Astrocyte of the spinal cord (primary cell): ENCODE data around the gene TBCD.

Experiments
- DNase-seq: peaks from one replicate; pipeline ENCODE4 v3.0.0; 2011; ENCODE audit warnings: low read depth, low spot score
- H3K4me3 ChIP-seq: 2 replicates; pipeline ENCODE4 v1.5.1; 2011; ENCODE audit warnings: low read depth, mild to moderate bottlenecking, low read length, moderate library complexity
- in situ Hi-C: cut with HindIII; loops from 2 replicates; pipeline ENCODE4 v1.10.0; 2017; ENCODE audit warnings: low sequenced_read_pairs
- TF ChIP-seq, protein P1 (sequence below): IDR thresholded peaks from 2 replicates; pipeline ENCODE4 v1.5.1; 2012; ENCODE audit warnings: low read depth, mild to moderate bottlenecking, low read length, inconsistent platforms

TBCD gene

GRCh38 chr17:82804442-82805191, 52.8 kb downstream of the TBCD start:
- in situ Hi-C loops, result no loop called here
- DNase-seq, result peak; percentile 39
- TF ChIP-seq, protein P1, sequence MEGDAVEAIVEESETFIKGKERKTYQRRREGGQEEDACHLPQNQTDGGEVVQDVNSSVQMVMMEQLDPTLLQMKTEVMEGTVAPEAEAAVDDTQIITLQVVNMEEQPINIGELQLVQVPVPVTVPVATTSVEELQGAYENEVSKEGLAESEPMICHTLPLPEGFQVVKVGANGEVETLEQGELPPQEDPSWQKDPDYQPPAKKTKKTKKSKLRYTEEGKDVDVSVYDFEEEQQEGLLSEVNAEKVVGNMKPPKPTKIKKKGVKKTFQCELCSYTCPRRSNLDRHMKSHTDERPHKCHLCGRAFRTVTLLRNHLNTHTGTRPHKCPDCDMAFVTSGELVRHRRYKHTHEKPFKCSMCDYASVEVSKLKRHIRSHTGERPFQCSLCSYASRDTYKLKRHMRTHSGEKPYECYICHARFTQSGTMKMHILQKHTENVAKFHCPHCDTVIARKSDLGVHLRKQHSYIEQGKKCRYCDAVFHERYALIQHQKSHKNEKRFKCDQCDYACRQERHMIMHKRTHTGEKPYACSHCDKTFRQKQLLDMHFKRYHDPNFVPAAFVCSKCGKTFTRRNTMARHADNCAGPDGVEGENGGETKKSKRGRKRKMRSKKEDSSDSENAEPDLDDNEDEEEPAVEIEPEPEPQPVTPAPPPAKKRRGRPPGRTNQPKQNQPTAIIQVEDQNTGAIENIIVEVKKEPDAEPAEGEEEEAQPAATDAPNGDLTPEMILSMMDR, result no peak
- no peak overlapping the region for H3K4me3 ChIP-seq

GRCh38 chr17:82805254-82805653, 53.4 kb downstream of the TBCD start:
- no peak for DNase-seq
- TF ChIP-seq, protein P1, result no peak
- in situ Hi-C loops, result no loop called here
- no peak overlapping the region for H3K4me3 ChIP-seq

DNA sequence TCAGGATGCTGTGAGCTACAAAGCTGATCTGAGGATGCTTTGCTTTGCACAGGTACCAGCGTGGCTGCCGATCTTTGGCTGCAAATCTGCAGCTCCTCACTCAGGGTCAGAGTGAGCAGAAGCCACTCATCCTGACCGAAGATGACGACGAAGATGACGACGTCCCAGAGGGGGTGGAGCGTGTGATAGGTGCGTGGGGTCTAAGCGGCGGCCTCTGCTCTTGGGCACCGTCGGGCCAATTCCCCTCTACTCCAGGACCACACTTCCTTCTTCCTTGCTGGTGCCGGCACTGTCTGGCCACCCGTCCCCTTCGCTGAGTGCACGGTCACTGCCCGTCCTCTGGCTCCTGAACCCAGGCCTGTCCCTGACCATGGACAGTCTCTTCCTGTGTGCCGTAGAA, 54.0 kb downstream of the TBCD start:
- DNase-seq, result no peak
- no peak overlapping the region for H3K4me3 ChIP-seq
- TF ChIP-seq, protein P1, result no peak
- in situ Hi-C loops, result no loop called here

DNA sequence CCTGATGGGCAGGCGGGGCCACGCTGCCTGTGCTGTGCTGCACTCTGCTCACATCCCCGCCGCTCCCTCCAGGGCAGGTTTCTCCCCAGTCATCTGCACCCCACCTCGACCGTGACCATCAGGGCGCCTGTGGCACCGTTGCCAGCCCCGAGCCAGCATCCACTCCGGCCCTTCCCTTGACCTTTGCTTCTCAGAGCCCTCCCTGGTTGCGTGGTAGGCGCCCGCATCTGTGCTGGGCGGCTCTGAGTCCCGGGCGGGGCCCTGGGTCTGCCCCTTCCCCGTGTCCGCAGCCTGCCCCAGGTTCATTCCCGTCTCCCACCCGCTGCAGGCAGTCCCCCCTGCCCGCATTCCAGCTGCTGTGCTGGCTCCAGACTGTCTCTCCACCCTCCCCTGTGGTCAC, 54.8 kb downstream of the TBCD start:
- DNase-seq, result no peak
- no peak overlapping the region for H3K4me3 ChIP-seq
- TF ChIP-seq, protein P1, result no peak
- in situ Hi-C loops, result no loop called here

- no peak for DNase-seq
- in situ Hi-C loops, result no loop called here
- no peak overlapping the region for H3K4me3 ChIP-seq
- TF ChIP-seq, protein P1, result no peak
Observed at GRCh38 chr17:82807101-82807500, 55.2 kb downstream of the TBCD start.

DNA sequence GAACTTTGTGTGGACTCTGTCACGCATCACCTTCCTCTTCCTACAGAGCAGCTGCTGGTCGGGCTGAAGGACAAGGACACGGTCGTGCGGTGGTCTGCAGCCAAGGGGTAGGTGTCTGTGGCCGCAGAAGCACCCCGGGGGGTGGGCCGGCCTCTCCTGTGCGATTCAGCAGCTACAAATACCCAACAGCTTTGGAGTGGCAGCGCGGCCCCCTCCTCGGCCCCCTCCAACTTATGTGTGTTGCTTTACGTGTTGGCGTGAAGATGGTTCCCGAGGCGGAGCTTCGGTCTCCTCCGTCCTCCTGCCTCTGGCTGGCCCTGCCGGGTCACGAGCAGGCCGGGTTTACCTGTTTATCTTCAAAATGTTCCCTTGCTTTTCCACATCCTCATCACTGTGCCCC, 55.7 kb downstream of the TBCD start:
- TF ChIP-seq, protein P1, result no peak
- H3K4me3 ChIP-seq, result no peak overlapping the region
- no peak for DNase-seq
- in situ Hi-C loops, result no loop called here
